ENCODE data around the gene TAS2R40.

TAS2R40 gene

GRCh38 chr7:143217806-143218205 lies 4.0 kb upstream of the TAS2R40 start:
- TF ChIP-seq FOXP2 (optimal IDR thresholded peaks at IDR 0.05; ENCODE audit: borderline replicate concordance, extremely low read depth, extremely low read length, insufficient read depth) (no peak), REST (IDR thresholded peaks at IDR 0.05; ENCODE audit: insufficient read depth in 1 of 2, low read depth in 2 of 2, low read length in 2 of 2) (no peak), POLR2AphosphoS5 (IDR thresholded peaks at IDR 0.05; ENCODE audit: low read depth, low read length) (no peak), SIN3A (IDR thresholded peaks at IDR 0.05; ENCODE audit: borderline replicate concordance, insufficient read depth, low read length) (no peak), TAF1 (IDR thresholded peaks at IDR 0.05; ENCODE audit: borderline replicate concordance, insufficient read depth, low read length) (no peak)

- TF ChIP-seq POLR2AphosphoS5 (IDR thresholded peaks at IDR 0.05; ENCODE audit: low read depth, low read length) (no peak), FOXP2 (optimal IDR thresholded peaks at IDR 0.05; ENCODE audit: borderline replicate concordance, extremely low read depth, extremely low read length, insufficient read depth) (no peak), SIN3A (IDR thresholded peaks at IDR 0.05; ENCODE audit: borderline replicate concordance, insufficient read depth, low read length) (no peak), TAF1 (IDR thresholded peaks at IDR 0.05; ENCODE audit: borderline replicate concordance, insufficient read depth, low read length) (no peak), REST (IDR thresholded peaks at IDR 0.05; ENCODE audit: insufficient read depth in 1 of 2, low read depth in 2 of 2, low read length in 2 of 2) (no peak)
Measured at GRCh38 chr7:143221286-143221685, 551 bp upstream of the TAS2R40 start.

- TF ChIP-seq FOXP2 (optimal IDR thresholded peaks at IDR 0.05; ENCODE audit: borderline replicate concordance, extremely low read depth, extremely low read length, insufficient read depth) (no peak), POLR2AphosphoS5 (IDR thresholded peaks at IDR 0.05; ENCODE audit: low read depth, low read length) (no peak)
Measured at GRCh38 chr7:143222782-143223181, 945 bp downstream of the TAS2R40 start.

- TF ChIP-seq SIN3A (IDR thresholded peaks at IDR 0.05; ENCODE audit: borderline replicate concordance, insufficient read depth, low read length) (no peak), REST (IDR thresholded peaks at IDR 0.05; ENCODE audit: insufficient read depth in 1 of 2, low read depth in 2 of 2, low read length in 2 of 2) (no peak)
Measured at GRCh38 chr7:143223784-143224183, 1.9 kb downstream of the TAS2R40 start.

GRCh38 chr7:143225047-143225446 lies 3.2 kb downstream of the TAS2R40 start:
- TF ChIP-seq FOXP2 (optimal IDR thresholded peaks at IDR 0.05; ENCODE audit: borderline replicate concordance, extremely low read depth, extremely low read length, insufficient read depth) (no peak), SIN3A (IDR thresholded peaks at IDR 0.05; ENCODE audit: borderline replicate concordance, insufficient read depth, low read length) (no peak), TAF1 (IDR thresholded peaks at IDR 0.05; ENCODE audit: borderline replicate concordance, insufficient read depth, low read length) (no peak), POLR2AphosphoS5 (IDR thresholded peaks at IDR 0.05; ENCODE audit: low read depth, low read length) (no peak), REST (IDR thresholded peaks at IDR 0.05; ENCODE audit: insufficient read depth in 1 of 2, low read depth in 2 of 2, low read length in 2 of 2) (no peak)

All from PFSK-1 (cell line).